Globus pallidus (tissue), 1 donor: Measurements from ENCODE around the gene UCN2.
A peak's percentile ranks its signal among the peaks of the same experiment; 100 is the strongest.
"Not testable (repeated sequence)": the region's sequence is repeated elsewhere in the genome, so short reads cannot be mapped to it uniquely, and the experiment has no call there.

Source experiments
- DNase-seq: peaks from one replicate; pipeline ENCODE4 v3.0.0-alpha.2; 2015; ENCODE audit warnings: low spot score

Gene UCN2

DNA sequence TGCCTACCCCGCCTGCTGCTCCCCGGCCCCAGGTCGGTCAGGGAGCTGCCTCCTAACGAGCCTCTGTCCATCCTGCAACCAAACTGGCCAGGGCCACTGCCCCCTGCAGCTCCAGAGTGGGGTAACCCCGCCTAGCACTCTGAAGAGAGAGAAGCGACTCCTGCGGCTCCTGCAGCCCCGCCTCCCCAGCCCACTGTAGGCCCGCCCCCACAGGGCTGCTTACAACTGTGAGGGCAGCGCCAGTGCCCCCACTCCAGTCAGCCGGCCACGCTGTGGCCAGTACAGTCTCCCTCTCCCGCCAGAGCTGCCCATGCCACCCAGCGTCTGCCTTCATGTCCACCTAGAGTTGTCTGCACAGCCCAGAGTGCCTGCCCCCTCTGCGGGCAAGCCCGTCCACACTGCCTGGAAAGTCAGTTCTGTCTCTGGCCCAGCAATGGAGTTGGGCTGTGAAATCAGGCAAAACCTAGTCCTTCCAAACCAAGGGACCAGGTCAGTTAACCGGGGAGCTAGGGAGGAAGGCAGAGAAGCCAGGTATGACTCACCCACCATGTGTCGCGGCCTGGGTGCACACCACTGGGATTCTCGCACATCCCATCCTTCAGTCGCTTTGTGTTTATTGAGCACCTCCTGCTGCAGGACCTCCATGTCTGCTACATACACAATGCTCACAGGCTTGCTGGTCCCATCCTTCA lies 2.4 kb downstream of the UCN2 start:
- DNase-seq = no peak

- DNase-seq = no peak
Observed at GRCh38 chr3:48560648-48561018, 2.9 kb downstream of the UCN2 start.

DNA sequence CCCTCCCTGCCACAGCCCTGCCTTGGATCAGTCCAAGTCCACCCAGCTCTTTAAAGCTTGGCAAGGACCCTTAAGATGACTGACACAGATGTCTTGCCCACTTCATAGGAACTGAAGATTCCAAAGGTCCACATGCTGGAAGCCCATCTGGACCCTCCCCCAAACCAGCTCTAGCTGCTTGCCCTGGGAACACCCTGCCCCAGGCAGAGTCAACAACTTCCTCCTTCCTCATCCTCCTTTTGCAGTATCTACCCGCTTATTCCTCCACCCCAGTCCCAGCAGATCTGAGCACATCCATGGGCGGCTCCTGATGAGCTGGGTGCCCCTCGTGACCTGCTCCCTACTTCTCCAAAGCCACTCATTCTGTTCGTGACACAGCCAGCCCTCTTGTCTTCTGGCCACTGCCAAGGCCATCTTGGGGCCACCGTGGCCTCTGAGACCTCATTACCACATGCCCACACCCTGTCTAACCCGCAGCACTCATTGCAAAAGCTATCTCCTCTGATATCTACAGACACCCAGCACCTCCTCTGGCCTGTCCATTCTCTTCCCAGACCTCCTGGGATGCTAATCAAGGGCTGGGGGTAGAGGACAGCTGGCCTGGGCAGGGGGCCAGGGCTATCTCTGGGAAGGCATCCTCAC lies 5.0 kb downstream of the UCN2 start:
- no peak for DNase-seq

DNA sequence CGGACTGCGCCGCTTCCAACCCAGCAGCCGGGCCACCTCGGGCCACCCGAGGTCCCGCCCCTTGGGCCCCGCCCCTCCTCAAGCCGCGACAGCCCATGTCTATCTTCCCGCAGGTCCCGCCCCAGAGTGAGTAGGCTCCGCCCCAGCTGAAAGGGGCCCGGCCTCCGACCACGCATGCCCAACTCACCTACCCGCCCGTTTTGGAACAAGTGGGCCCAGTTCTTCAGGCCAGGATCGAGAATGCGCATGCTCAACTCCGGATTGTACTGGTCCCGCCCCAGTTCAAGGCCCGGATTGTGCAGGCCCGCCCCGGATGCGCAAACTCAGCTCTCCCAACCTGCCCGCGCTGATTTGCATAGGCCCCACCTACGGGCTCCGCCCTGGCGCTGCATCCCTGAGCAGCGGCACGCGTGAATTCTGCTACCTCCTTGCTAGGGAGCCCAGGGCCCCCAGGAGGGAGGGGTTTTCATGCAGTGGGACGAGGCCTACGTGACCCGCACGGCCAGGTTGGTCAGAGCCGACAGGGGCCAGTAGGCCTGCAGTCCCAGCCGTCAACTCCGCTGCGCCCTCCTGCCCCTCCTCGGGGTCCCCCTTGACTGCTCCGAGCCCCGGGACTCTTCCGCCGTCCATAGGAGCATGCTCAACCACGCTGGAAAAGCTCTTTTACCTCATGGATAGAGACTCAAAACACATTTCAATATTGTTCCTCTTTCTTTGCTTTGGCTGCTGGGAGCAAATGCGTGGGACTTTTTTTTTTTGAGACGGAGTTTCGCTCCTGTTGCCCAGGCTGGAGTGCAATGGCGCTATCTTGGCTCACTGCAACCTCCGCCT lies 6.6 kb downstream of the UCN2 start, which contains the start of gene PFKFB4:
Gene PFKFB4, minus strand, starts transcription at position 8 of the 831 bp plus-strand sequence. CDS start 26 bp downstream, outside the sequence.
- peak; percentile 99 for DNase-seq

GRCh38 chr3:48555949-48556795 lies 7.4 kb downstream of the UCN2 start:
- no peak for DNase-seq

DNA sequence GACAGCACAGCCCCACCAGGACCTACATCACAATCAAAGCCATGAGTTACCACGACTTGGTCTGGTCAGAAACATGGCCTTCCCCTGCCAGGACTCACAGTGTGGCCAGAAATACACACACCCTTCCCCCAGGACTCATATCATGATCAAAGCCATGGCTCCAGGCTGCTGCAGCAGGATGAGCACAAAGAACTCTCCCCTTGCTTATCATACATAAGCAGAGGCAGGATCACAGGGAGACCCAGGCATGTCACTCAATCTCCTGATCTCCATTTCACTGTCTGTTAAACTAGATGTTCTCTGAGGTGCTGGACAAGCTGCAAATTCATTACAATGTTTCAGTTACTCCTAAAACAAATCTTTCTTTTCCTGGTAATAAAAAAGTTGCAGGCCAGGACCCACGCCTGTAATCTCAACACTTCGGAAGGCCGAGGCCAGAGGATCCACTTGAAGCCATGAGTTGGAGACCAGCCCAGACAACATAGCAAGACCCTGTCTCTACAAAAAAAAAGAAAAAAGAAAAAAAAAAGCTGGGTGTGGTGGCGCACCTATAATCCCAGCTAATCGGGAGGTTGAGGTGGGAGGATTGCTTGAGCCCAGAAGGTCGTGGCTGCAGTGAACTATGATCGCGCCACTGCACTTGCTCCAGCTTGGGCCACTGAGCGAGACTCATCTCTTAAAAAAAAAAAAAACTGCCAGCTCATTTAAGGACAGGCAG lies 8.2 kb downstream of the UCN2 start:
- no peak for DNase-seq

DNA sequence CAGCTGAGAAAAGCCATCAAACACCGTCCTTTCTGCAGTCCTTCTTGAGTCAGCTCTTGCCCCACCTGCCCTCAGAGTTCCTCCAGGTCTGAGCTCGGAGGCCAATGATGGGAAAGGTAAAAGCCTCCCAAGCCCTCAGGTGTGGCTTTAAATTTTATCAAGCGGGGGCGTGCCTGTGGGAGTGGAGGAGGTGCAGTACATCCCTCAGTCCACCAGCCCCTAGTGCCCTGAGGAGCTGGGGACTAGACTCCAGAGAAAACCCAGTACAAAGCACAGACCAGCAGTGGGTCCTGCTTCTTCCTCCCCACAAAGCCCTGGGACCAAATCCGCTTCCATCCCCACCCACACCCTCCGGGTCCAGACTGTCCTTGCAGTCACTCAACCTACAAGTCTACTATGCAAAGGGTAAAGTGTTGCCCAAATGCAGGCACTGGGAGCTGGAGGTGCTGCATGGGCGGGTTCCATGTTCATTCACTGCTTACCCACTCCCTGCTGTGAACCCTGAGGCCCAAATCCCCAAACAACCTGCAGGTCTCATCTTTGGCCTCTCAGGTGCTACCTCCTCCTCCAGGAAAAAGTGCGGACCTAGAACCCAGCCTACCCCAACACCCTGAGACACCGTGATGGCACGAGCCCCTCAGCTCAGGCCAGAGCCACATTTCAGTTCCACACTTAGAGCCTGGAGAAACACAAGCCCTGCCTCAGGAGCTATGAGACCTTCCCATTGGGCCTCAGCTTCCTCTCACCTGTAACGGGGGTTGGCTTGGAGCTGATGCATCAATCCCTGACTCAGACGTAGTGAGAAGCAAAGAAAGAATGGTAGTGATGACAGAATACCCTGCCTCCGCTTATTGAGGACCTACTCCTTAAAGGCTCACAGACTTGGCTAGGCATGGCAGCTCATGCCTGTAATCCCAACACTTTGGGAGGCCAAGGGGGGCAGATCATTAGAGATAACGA lies 9.4 kb downstream of the UCN2 start:
- DNase-seq = no peak

- DNase-seq = no peak
Observed at GRCh38 chr3:48553361-48553760, 10.2 kb downstream of the UCN2 start.

DNA sequence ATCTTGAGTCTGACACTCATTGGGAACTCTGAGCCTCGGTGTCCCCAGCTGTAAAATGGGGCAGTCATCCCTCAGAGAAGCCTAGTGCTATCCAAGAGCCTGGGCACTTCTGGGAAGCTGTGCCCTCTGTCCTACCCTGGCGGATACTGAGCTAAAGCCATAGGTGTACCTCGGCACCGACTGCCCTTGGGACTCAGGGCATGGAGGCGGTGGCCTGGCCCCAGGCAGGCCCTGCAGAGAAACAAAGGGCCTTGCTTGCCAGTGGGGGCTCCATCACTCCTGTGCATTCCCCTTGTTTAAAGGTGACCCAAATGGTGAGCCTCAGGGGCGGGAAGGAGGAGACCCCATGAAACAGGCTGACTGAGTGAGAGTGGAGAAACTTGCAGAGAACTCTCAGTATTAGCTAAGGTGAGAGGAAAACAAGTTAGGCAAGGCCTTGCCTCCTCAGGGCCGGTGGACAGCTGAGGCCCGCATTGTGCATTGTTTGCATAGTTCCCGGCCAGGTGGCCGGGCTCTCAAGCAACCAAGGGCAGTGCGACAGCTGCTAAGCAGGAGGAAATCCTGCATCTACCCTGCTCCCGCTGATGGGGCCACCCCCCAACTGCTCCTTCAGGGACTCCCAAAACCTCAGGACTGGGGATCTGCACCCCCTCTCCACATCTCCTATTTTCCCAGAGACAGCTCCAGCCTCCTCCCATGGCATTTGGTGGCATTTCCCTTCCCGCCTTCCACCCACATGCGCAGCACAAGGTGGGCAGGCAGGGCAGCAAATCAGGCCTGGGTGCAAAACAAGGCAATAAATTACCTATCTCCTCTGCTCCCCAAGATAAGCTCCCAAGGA lies 11.2 kb downstream of the UCN2 start:
- DNase-seq = no peak

DNA sequence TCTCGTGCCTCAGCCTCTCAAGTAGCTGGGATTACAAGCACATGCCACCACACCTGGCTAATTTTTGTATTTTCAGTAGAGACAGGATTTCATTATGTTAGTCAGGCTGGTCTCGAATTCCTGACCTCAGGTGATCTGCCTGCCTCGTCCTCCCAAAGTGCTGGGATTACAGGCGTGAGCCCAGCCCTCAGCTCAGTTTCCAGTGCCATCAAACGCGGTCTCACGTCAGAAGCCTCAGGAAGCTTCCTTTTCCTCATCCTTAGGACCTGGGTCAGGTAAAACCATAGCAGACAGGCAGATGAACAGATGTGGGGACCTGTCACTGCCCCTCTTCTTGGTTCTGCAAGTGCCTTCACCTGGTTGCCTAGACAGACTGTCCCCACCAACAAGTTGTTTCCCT lies 11.9 kb downstream of the UCN2 start:
- DNase-seq = not testable (repeated sequence)

GRCh38 chr3:48548729-48549705 lies 14.6 kb downstream of the UCN2 start:
- peak; percentile 84 for DNase-seq

- no peak for DNase-seq
Observed at GRCh38 chr3:48548126-48548525, 15.5 kb downstream of the UCN2 start.

DNA sequence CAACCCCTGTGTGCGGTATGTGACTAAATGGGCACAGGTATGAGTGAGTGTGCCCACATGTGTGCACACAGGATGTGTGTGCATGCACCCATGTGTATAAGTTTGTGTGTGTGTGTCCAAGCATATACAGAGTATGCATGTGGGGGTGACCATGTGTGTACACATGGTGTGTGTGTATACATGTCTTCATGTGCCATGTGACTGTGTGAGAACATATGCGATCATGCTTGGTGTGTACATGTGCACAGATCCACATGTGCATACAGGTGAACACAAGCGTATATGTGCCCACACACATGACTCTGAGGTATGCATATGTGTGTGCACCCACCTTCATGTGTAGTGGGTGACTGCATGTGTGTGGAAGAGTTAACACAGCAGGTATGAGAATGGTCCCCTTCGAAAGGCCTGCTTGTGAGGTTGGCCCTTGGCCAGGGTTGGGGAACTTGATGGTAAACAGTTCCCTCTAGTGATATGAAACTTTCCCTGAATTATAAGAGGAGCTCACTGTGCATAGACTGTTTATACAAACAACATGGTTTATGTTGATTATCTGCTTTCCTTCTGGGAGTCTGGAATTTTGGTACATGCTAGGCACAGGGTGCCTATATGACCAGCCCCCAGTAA lies 17.3 kb downstream of the UCN2 start:
- no peak for DNase-seq

DNA sequence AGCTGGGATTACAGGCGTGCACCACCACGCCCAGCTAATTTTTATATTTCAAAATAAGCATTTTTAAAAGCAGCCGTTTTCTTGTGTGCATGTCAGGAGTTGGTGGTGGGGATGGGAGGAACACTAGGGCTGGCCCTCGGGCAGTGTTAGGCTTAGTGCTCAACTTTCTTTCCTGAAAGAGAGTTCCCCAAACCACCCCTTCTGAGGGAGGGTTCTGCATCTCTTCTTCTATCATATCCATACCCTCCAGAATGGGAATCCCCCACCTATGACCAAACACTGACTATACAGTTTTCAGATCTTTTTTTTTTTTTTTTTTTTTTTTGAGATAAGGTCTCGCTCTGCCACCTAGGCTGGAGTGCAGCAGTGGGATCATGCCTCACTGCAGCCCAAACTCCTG lies 19.4 kb downstream of the UCN2 start:
- DNase-seq = no peak

DNA sequence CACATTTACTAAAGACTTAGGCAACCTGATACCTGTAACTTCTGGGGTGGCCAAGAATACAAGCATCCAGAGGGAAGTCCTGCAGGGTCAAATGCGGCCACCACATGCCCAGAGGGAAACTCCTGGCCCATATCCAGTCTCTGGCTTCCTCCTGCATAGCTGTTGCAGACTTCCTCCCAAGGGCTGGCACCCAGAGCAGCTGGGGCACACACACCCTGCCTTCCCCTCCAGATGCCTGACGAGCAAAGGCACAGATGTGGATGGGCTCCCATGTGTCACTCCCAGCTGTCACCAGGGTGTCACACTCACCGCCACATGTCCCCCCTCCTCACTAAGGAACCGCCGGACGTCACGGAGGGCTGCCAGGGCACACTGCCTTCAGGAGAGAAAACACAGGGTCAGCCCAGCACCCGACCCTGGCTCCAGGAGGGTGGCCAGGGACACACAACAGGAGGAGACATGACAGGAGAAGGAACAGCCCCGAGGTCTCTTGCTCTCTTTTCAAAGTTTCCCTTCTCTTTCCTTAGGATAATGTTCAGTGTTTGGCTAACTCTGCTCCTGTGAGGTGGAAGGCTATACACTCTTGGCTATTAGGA lies 20.2 kb downstream of the UCN2 start:
- DNase-seq = no peak

DNA sequence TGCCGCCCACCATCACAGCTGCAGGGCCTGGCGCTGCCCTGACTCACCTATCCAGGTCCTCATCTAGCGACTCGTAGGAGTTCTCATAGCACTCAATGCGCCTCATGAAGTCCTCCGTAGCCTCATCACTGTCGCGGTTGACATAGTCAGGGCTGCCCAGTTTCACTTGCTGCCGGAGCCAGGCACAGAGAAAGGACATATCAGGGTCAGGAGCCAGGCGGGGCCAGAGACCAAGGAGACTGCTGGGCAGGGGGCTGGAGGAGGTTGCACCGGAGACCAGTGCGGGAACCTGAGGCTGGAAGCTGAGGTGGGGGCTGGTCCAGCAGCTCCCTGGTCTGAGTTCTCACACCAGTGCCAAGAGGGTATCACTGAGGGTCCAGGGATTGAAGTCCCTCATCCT lies 25.1 kb downstream of the UCN2 start:
- DNase-seq = no peak

DNA sequence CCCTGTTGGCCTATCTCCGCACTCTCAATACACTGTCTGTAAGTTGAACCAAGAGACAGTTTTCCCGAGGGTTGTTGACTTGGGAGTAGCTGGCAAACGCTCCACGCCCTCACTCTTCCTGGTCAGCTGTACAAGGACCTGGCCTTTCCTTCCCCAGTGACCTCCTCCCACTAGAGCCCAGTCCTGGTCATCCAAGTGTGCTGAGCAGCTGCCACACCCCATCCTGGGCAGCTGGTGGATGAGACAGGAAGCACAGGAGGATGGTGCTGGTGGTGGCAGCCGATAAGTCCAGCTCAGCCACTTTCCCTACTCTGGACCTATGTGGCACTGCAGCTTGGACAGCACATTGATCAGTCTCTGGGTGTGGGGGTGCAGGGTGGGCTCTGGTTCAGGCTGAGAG lies 26.8 kb downstream of the UCN2 start:
- DNase-seq = no peak
